HG03095 (cell line): ENCODE results near the gene IRS1.

Experiments
- ATAC-seq: cut with Tn5 transposase; IDR thresholded peaks from one replicate; pipeline ENCODE4 v1.9.1; 2021; ENCODE audit warnings: moderate library complexity; ENCODE audit not compliant: unreplicated experiment

The IRS1 gene

GRCh38 chr2:226818930-226819329, 19.3 kb upstream of the IRS1 start:
- ATAC-seq, result no peak

DNA sequence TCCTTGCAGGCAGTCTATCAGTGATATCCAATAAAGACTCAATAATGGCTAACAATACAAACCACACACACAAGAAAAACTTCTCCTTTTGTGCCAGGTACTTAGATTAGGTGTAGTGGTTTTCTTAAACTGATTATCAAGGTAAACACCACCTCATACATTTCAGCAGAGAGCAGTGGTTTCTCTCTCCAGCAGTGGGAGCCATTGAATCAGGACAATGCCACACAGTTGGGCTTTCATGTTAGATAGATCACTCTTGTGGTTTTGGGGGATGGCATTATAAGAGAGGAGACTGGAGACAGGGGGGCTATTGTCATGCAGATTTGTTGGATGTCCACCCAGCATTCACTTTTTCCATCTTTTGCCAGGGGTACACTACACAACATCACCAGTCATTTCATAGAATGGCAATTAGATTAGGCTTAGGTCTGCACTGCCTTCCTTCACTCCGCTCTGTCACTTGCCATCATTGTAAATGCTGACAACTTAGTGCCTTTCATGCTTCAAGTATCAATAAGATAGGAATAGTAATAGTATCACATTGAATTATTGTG, 13.6 kb upstream of the IRS1 start:
- no peak for ATAC-seq

DNA sequence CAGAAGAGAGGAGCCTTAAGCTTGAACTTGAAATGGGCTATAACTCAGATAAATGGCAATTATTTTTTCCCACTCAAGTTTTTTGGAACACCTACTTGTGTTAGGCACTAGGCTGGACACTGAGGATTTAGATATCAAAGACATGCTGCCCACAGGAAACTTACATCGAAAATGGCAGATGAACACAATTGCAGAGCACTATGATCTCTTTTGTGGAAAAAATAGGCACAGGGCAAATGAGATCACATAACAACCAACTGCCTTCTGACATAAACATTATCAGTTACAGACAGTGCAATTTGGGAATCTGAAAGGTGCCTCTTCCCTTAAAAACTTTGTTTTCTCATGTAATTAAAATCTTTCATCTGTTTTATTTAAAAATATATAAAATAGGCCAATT, 3.8 kb upstream of the IRS1 start:
- no peak for ATAC-seq

- ATAC-seq, result no peak
Measured at GRCh38 chr2:226802573-226802972, 3.0 kb upstream of the IRS1 start.

- peak; percentile 84 for ATAC-seq
Measured at GRCh38 chr2:226800941-226801784, 1.5 kb upstream of the IRS1 start.

GRCh38 chr2:226799976-226800940, 638 bp upstream of the IRS1 start:
- ATAC-seq, result no peak

- ATAC-seq, result no peak
Measured at GRCh38 chr2:226798422-226799210, 1.0 kb downstream of the IRS1 start.

DNA sequence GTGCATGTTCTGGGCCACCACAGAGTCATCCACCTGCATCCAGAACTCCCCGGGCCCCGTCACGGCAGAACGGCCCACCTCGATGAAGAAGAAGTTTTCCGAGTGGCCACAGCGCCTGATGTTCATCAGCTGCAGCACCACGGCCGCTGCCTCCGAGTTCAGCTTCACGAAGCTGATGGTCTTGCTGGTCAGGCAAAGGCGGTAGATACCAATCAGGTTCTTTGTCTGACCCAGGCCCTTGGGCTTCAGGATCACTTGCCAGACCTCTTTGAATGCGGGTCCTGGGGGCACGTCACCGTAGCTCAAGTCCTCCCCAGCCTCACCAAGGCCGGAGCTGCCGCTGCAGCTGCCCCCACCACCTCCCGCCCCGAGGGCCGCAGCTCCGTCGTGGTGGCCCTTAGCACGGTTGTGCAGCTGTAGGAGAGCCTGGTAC, 1.6 kb downstream of the IRS1 start:
- ATAC-seq, result no peak

DNA sequence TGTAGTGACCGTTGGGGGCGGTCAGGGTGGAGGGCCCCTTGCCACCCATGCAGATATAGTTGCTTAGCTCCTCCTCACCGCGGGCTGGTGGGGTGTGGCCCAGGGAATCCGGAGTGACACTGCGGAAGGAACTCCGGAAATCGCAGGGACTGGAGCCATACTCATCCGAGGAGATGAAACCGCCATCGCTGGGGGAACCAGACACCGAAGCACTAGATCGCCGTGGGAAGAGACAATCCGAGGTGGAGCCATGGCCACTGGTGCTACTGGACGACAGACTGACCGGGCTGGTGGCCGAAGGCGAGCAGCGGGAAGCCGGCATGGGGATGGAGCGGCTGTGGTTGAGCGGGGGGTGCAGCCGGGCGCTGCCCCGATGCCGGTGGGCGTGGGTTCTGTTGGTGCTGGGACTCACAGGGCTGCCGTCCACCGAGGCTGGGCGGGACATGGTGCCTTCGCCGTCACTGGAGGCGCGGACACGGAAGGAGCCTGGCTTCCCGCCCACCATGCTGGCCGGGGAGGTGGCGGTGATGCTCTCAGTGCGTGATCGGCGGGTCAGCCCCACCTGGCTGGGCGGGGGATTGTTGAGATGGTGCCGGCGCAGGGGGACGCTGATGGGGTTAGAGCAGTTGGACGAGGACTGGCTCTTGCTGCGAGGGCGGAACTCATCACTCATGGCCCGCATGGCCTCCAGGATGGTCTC, 2.2 kb downstream of the IRS1 start:
- no peak for ATAC-seq

DNA sequence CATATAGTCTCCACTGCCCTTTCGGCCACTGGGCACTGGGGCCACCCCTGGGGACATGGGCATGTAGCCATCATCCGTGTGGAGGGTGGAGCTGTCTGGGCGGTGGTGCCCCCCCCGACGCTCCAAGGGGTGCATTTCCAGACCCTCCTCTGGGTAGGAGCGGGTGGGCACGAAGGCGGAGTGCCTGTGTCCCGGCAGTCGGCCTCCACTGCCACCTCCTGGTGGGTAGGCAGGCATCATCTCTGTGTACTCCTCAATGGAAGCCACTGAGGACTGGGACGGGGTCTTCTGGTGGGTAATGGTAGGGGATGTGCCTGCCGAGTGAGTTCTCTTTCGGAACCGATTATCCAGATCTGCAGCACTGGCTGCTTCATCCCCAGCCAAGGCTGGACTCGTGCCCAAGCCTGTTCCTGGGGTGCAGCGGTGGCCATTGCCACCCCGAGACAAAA, 2.8 kb downstream of the IRS1 start:
- ATAC-seq, result no peak

DNA sequence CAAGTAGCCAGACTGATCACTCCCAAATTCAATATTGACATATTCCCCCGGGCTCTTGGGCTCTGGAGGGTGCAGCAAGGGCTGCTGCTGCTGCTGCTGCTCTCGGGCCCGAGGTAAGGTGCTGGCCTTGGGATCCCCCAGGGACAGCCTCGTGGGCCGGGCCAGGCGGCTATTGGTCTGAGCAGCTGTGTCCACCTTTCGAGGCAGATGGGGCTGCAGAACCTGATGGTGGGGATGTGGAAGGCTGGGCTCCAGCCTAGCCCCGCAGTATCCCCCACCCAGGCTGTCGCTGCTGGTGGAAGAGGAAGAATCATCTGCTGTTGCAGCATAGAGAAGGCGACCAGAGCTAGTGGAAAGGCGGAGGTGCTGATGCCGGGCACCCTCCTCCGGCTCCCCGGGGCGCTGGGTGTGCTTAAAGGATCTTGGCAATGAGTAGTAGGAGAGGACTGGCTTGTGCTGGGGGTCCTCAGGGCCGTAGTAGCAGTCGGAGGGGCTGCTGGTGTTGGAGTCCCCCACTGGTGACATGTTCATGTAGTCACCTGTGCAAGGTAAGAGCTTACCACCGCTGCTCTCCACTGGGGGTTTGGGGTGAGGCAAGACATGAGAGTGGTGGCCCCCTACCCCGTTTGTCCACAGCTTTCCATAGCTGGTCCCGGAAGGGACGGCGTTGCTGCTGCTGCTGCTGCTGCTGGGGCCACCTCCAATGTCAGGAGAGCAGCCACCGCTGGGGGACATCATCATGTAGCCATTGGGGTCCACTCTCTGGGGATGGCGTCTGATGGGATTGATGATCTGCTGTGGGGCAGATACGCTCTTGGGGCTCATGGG, 3.4 kb downstream of the IRS1 start:
- ATAC-seq, result no peak

DNA sequence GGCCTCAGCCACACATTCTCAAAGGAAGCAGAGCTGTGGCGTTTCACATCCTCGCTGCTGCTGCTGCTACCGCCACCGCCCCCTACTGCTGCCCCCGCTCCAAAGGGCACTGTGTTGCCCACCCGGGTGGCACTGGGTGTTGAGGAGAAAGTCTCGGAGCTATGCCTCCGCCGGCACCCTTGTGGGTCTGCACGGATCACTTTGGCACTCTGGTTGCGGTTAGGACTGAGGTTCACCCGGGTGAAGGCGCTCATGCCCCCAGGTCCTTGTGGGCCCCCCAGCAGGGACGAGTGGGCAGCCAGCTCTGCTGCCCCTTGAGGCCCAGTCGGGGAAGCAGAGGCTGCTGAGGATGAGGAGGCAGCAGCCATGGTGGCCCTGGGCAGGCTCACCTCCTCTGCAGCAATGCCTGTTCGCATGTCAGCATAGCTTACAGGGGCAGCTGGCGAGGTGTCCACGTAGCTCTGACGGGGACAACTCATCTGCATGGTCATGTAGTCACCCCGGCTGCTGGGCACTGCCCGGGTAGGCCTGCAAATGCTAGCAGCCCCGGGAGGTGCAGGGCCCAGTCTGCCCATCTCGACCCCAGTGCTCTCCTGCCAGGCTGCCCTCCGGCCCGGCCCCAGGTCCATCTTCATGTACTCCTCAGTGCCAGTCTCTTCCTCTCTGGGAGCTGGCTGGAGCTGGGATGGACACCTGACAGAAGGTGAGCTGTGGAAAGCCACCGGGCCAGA, 4.2 kb downstream of the IRS1 start:
- ATAC-seq, result no peak

DNA sequence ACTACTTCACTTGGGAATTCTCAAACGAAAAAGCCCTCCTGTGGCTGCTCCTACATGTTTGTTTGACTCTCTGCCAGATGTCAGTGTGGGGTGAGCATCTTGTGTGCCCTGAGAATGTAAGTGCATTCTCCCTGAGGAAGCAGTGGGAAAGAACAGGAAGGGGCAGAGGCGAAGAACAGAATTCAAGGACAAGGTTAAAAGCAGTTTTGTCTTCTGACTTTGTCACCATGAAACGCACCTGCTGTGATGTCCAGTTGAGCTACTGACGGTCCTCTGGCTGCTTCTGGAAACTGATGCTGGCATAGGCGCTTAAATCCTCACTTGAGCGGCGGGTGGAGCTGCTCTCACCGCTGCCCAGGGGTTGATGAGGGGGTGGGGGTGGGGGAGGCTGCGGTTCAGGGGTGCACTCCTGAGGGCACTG, 4.9 kb downstream of the IRS1 start:
- ATAC-seq, result no peak

DNA sequence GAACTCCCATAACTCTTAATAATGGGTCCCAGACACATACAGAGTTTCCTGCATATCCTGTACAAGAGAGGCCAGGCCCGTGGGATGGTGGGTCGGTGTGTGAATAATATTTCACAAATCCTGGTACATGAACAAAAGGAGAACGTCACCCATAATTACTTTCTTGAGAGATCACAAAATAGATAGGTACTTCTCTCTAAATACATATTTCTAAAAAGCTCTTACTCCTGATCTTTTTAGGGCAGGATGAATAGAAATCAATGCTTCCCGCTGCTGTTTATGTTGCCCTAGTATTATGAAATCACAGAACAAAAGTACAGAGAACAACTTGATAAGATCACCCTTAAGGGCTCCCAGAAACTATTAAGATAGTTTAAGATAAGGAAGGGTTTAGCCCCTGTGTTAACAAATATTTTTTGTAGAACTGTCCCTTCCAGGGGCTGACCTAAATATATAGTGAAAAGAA, 5.4 kb downstream of the IRS1 start:
- no peak for ATAC-seq

DNA sequence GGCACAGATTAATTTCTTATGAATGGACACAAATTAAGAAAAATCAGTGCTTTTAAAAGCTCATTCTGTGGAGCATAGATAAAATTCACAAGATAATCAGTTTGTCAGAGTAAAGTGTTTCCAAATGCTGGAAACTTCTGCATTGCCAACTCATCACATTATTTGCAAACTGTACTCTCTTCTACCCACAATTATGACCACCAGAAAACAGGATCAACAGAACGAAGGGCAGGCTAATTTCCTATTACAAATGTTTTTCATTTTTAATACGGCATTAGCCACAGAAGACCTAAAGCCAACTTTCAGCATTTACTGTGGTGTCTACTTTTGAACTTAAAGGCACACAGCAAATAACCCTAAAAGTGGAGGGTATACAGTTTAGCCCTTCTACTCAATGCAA, 6.0 kb downstream of the IRS1 start:
- no peak for ATAC-seq

GRCh38 chr2:226792155-226792881, 7.3 kb downstream of the IRS1 start:
- no peak for ATAC-seq

GRCh38 chr2:226791487-226792081, 8.0 kb downstream of the IRS1 start:
- ATAC-seq, result peak; percentile 99
